HFF-Myc (cell line): Measurements from ENCODE around the gene CDKL1.
"Not testable (repeated sequence)": the region's sequence is repeated elsewhere in the genome, so short reads cannot be mapped to it uniquely, and the experiment has no call there.

Experiments
- DNase-seq: peaks from one replicate; pipeline ENCODE4 v3.0.0-alpha.2; 2011; ENCODE audit warnings: low read depth; ENCODE audit errors: extremely low read depth
- H3K4me3 ChIP-seq: replicated peaks from 2 replicates; pipeline ENCODE4 v1.5.1; 2011; ENCODE audit warnings: low read depth, mild to moderate bottlenecking, control low read depth, low read length
- CTCF ChIP-seq: IDR thresholded peaks from 2 replicates; pipeline ENCODE4 v1.5.1; 2012; ENCODE audit warnings: mild to moderate bottlenecking, low read depth, low read length, control low read depth; ENCODE audit errors: missing control alignments

The CDKL1 gene

GRCh38 chr14:50360093-50360492 lies 36.6 kb downstream of the CDKL1 start:
- H3K4me3 ChIP-seq, result no peak overlapping the region
- TF ChIP-seq CTCF, result no peak
- DNase-seq, result no peak

GRCh38 chr14:50359631-50360030 lies 37.0 kb downstream of the CDKL1 start:
- H3K4me3 ChIP-seq, result no peak overlapping the region
- no peak for DNase-seq
- no peak for TF ChIP-seq CTCF

- no peak overlapping the region for H3K4me3 ChIP-seq
- no peak for TF ChIP-seq CTCF
- no peak for DNase-seq
These were observed 38.8 kb downstream of the CDKL1 start for GRCh38 chr14:50357753-50358395.

GRCh38 chr14:50357124-50357523 lies 39.6 kb downstream of the CDKL1 start:
- no peak for TF ChIP-seq CTCF
- DNase-seq, result no peak

GRCh38 chr14:50356283-50356682 lies 40.4 kb downstream of the CDKL1 start:
- DNase-seq, H3K4me3 ChIP-seq: not testable (repeated sequence)

More at GRCh38 chr14:50357124-50357523, 39.6 kb downstream of the CDKL1 start:
- H3K4me3 ChIP-seq, result no peak overlapping the region

GRCh38 chr14:50355692-50356091 lies 41.0 kb downstream of the CDKL1 start:
- TF ChIP-seq CTCF, result no peak
- no peak overlapping the region for H3K4me3 ChIP-seq
- no peak for DNase-seq

- DNase-seq, result no peak
- no peak overlapping the region for H3K4me3 ChIP-seq
- TF ChIP-seq CTCF, result no peak
These were observed 42.2 kb downstream of the CDKL1 start for GRCh38 chr14:50354527-50354926.
